ENCODE data around the gene PRKCA.
"Not testable (repeated sequence)": the region's sequence is repeated elsewhere in the genome, so short reads cannot be mapped to it uniquely, and the experiment has no call there.

Gene PRKCA

DNA sequence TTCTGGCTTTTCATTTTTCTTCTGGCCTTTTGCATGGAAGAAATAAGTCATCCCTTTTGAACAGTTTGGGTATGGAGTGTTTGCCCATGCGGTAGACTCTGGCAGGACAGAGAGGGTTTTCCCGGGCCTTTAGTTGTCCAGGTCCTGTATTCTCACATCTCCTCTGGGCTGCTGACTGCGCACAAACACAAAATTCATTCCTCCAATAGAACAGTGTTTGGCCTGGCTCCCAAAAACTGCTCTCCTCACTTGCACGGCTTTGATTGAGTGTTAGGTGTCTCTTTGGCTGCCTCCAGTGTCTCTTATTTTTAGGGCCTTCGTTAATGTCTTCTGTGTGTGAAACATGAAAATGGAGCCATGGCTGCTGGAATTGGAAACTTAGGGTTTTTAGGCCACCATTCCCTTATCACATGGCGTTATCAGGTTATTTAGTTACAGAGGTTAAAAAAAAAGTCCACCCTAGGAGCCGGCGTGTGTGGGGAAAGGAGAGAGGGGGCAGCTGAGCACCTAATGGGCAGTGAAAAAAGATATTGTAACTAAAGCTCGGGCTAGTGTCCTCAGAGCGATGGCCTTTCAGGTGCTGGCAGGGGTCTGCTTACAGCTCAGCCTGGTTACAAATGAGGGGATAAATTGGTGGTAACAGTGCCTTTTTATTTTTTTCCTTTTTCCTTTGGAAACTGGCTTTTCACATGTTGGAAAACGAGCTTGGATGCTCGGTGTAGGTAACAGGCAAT, 47.3 kb downstream of the PRKCA start:
- no peak for DNase-seq (ENCODE audit: low read depth)
- H3K4me3 ChIP-seq (ENCODE audit: control insufficient read depth, low read depth, low read length) = no peak overlapping the region
- TF ChIP-seq, protein P1, sequence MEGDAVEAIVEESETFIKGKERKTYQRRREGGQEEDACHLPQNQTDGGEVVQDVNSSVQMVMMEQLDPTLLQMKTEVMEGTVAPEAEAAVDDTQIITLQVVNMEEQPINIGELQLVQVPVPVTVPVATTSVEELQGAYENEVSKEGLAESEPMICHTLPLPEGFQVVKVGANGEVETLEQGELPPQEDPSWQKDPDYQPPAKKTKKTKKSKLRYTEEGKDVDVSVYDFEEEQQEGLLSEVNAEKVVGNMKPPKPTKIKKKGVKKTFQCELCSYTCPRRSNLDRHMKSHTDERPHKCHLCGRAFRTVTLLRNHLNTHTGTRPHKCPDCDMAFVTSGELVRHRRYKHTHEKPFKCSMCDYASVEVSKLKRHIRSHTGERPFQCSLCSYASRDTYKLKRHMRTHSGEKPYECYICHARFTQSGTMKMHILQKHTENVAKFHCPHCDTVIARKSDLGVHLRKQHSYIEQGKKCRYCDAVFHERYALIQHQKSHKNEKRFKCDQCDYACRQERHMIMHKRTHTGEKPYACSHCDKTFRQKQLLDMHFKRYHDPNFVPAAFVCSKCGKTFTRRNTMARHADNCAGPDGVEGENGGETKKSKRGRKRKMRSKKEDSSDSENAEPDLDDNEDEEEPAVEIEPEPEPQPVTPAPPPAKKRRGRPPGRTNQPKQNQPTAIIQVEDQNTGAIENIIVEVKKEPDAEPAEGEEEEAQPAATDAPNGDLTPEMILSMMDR (conservative IDR thresholded peaks at IDR 0.05; ENCODE audit: control insufficient read depth, insufficient read depth, low read depth, low read length) = no peak

DNA sequence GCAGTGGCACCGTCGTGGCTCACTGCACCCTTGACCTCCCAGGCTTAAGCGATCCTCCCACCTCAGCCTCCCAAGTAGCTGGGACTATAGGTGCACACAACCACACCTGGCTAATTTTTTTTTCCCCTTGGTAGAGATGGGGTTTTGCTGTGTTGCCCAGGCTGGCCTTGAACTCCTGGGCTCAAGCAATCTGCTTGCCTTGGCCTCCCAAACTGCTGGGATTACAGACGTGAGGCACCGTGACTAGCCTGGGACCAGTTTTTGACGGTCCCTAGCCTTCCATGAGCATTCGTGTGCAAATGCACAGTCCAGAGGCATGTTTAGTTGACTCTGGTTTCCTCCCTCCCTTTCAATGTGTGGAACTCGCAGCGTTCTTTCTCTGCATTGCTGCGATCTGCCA, 48.2 kb downstream of the PRKCA start:
- H3K4me3 ChIP-seq (ENCODE audit: control insufficient read depth, low read depth, low read length); DNase-seq (ENCODE audit: low read depth): not testable (repeated sequence)

DNA sequence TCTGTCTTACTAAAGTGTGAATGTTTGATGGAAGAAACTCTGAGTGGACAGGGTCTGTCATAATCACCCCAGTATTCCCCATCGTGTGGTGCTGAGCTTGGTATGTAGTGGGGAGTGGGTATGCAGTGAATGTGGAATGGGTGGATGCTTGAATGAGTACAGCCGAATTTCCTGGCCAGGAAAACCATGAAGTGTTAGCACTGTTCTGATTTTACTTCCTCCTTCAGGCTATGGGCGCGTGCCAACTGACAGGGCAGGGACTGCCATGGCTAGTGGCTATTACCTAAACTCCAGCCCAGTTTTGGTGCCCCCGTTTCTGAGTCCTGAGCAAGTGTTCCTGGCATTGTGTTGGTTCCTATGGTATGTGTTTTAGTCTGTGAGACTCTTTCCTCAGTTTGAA, 48.6 kb downstream of the PRKCA start:
- DNase-seq (ENCODE audit: low read depth) = no peak
- TF ChIP-seq, protein P1 (conservative IDR thresholded peaks at IDR 0.05; ENCODE audit: control insufficient read depth, insufficient read depth, low read depth, low read length) = no peak
- H3K4me3 ChIP-seq (ENCODE audit: control insufficient read depth, low read depth, low read length) = no peak overlapping the region

DNA sequence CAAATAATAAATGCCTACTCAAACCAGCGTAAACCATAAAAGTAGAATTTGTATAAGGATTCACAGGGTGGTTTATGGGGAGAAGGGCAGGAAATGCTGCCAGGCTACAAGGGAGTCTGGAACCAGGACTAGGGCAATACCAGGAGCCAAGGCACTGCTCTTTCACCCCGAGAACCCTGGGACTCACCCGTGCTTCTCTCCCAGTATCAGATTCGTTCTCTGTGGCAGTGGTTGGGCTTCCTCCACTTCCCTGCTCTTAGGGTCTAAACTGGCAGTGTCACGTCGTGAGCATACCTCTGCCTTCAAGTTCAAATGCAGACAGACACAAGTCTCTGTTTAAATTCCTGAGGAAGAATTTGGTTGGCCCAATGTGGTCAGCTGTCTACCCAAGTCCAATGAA, 49.3 kb downstream of the PRKCA start:
- no peak overlapping the region for H3K4me3 ChIP-seq (ENCODE audit: control insufficient read depth, low read depth, low read length)
- TF ChIP-seq, protein P1 (conservative IDR thresholded peaks at IDR 0.05; ENCODE audit: control insufficient read depth, insufficient read depth, low read depth, low read length) = no peak
- no peak for DNase-seq (ENCODE audit: low read depth)

DNA sequence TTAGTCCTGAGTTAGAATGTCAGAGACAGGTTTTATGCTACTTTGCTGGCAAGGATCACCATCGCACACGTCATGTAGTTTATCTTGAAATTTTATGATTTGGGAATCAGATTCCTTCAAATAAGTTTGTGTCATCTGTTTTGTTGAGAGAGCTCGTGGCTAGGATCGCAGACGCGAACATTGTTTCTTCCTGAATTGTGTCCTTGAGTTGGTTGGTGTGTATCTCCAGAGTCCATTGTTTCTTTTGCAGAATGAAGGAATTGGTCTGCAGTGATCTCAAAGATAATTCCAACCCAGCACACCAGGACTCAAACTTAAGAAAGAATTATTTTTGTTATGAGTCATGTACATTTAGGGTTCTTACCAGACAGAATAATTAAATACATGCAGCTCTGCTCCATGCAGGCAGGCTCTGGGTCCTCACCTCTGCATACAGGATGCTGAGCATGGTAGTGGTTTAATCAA, 51.6 kb downstream of the PRKCA start:
- TF ChIP-seq, protein P1 (conservative IDR thresholded peaks at IDR 0.05; ENCODE audit: control insufficient read depth, insufficient read depth, low read depth, low read length) = no peak
- DNase-seq (ENCODE audit: low read depth) = peak; percentile 61

DNA sequence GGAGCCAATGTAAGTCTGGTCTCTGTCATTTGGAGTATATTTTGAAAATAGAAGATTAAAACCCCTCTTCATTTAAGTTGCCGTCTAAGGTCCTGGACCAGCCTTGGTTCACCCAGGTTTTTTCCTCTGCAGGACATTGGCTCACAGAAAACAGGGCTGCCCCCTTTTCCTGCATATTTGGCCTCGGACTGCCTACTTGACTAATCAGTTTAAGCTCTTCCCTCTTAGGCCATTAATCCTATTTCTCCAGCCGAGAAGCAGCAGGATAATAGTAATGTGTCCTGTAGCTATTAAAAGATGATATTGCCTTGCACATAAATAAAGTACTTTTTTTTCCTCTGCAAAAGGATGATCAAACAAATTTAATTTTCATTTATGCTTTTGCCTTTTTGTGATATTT, 52.1 kb downstream of the PRKCA start:
- no peak for DNase-seq (ENCODE audit: low read depth)
- TF ChIP-seq, protein P1 (conservative IDR thresholded peaks at IDR 0.05; ENCODE audit: control insufficient read depth, insufficient read depth, low read depth, low read length) = no peak
- no peak overlapping the region for H3K4me3 ChIP-seq (ENCODE audit: control insufficient read depth, low read depth, low read length)

More for the DNA sequence above, 51.6 kb downstream of the PRKCA start:
- no peak overlapping the region for H3K4me3 ChIP-seq (ENCODE audit: control insufficient read depth, low read depth, low read length)

DNA sequence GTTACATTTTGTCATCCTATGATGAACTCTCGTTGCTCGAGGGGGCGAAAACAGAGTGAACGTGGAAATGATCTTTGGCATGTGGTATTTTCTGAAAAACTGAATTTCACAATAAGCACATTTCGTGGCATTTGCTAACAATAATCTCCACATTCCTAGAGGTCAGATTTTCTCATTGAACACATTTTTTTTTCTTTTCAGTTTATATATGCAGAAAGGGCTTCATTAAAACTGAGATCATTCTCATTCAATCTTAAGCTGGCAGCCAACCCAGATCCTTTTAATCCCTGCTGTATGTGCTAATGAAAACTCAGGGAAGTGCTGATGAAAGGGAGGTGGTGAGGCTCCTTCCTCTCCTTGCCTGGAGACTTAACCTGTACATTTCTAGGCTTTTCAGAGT, 52.6 kb downstream of the PRKCA start:
- H3K4me3 ChIP-seq (ENCODE audit: control insufficient read depth, low read depth, low read length) = no peak overlapping the region
- DNase-seq (ENCODE audit: low read depth) = peak; percentile 66
- TF ChIP-seq, protein P1 (conservative IDR thresholded peaks at IDR 0.05; ENCODE audit: control insufficient read depth, insufficient read depth, low read depth, low read length) = no peak
